ENCODE measurements around the gene FALEC.

FALEC gene

GRCh38 chr1:150516616-150517015 lies 1.1 kb downstream of the FALEC start:
- TF ChIP-seq CTCF (IDR thresholded peaks at IDR 0.05; ENCODE audit: low read length, missing control alignments), result no peak
- DNase-seq (ENCODE audit: low read depth), result peak; percentile 17
- H3K4me3 ChIP-seq (replicated peaks; ENCODE audit: low read depth, low read length), result no peak overlapping the region

DNA sequence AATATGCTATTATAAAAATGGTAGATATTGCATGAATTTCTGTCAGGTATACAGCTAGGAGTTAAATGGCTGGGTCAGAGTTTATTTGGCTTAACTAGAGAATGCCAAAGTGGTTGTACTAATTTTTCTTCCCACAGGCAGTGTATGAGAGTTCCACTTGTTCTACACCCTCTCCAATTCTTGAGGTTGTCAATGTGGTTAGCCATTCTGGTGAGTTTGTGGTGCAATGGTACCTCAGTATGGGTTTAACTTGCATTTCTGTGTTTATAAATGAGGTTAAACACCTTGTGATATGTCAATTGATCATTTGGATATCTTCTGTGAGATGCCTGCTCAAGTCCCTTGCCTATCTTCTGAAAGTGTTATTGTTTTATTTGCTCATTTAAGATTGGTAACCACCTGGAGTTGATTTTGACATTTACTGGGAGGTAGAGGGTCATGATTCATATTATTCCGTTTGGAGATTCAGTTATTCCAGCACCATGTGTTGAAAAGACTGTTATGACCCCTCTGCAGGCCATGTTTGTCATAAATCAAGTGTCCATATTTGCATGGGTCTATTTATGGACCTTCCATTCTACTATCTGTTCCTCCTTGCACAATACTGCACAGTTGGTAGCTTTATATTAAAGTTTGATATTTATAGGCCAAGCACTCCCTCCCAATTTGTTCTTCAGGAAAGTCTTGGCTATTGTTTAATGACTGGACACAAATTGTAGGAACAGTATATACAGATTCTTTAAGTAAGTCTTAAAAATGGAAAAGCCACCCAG lies 5.8 kb downstream of the FALEC start:
- TF ChIP-seq CTCF (IDR thresholded peaks at IDR 0.05; ENCODE audit: low read length, missing control alignments), result no peak
- no peak for DNase-seq (ENCODE audit: low read depth)
- H3K4me3 ChIP-seq (replicated peaks; ENCODE audit: low read depth, low read length), result no peak overlapping the region

DNA sequence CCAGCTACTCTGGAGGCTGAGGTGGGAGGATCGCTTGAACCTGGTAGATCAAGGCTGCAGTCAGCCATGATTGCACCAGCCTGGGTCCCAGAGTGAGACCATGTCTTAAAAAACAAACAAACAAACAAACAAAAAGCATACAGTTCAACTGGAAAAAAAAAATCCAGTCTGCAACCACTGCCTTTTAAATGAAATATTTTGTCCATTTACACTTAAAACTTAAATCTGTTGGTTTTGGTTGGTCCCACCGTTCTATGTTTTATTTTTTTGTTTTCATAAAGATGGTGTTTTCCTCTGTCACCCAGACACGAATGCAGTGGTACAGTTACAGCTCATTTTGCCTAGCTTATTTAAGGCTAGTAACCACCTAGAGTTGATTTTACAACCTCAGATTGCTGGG lies 9.8 kb downstream of the FALEC start:
- no peak for DNase-seq (ENCODE audit: low read depth)
- H3K4me3 ChIP-seq (replicated peaks; ENCODE audit: low read depth, low read length), result no peak overlapping the region
- TF ChIP-seq CTCF (IDR thresholded peaks at IDR 0.05; ENCODE audit: low read length, missing control alignments), result no peak

- TF ChIP-seq CTCF (IDR thresholded peaks at IDR 0.05; ENCODE audit: low read length, missing control alignments), result no peak
- DNase-seq (ENCODE audit: low read depth), result no peak
- no peak overlapping the region for H3K4me3 ChIP-seq (replicated peaks; ENCODE audit: low read depth, low read length)
Observed at GRCh38 chr1:150528196-150528595, 12.6 kb downstream of the FALEC start.

GRCh38 chr1:150529017-150529416 lies 13.5 kb downstream of the FALEC start:
- TF ChIP-seq CTCF (IDR thresholded peaks at IDR 0.05; ENCODE audit: low read length, missing control alignments), result no peak
- peak; percentile 53 for DNase-seq (ENCODE audit: low read depth)
- H3K4me3 ChIP-seq (replicated peaks; ENCODE audit: low read depth, low read length), result no peak overlapping the region

GRCh38 chr1:150530491-150531159 lies 15.1 kb downstream of the FALEC start:
- DNase-seq (ENCODE audit: low read depth), result no peak
- no peak overlapping the region for H3K4me3 ChIP-seq (replicated peaks; ENCODE audit: low read depth, low read length)
- TF ChIP-seq CTCF (IDR thresholded peaks at IDR 0.05; ENCODE audit: low read length, missing control alignments), result no peak

All from fibroblast of pulmonary artery (primary cell).